Measurements from ENCODE around the gene ZNF85. TPM values are rescaled to one million over a fixed set of nuclear protein-coding genes. Genes with fewer than 3 reads are reported as not detected.
A peak's percentile ranks its signal among the peaks of the same experiment; 100 is the strongest.

ZNF85 gene
- total RNA-seq, 1 experiment from 2014 or later: 11.8 TPM

DNA sequence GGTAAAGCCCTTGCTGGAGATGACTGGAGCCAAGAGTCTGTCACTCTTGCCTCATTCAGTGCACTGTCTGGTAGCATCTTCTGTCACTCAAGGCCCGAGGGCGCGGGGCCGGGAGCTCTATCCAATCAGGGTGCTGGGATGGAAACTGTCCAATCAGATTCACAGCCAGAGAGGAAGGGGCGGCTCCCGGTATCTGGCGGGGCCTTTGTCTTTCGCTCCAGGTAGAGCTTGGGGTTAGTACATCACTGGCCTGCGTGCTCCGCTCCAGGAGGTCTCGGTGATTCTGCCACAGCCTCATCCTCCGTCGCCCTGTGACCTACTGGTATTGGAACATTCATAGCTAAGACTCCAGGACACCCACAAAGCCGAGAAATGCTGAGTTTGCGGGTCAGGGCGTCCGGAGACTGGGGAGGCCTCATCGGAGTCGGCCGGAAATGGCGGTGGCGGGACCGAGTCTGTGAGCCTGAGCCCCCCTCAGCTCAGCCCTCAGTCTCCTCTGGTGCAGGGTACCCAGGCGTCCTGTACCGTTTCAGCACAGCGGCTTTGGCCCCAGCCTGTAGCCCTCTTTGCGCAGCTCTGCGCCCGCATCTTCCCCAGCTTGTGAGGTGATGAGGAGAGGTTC is 76.8 kb downstream of the ZNF85 start:
- Histone ChIP-seq H3K36me3 (no peaks in the 10 kb centered on the region), H3K4me3 (no peak overlapping the region; the same call in 1 of the 2 replicates), H3K9me3 (replicated peaks) (0 out of 2 replicates have a peak, but pooled peaks cover 7% of the 10 kb centered on the region), H3K27me3 (replicated peaks) (no peaks in the 10 kb centered on the region), H3K27ac (no peak overlapping the region), H3K4me1 (replicated peaks) (no peaks in the 10 kb centered on the region)
- DNase-seq (ENCODE audit: low read depth in 1 of 2, low spot score in 2 of 2): peak; percentile 15 to 39

Other genes with a start within 250 kb of the ZNF85 start
- gene ZNF66, start 146.9 kb upstream of the ZNF85 start, total RNA-seq (2014; rRNA removed; shearing (Covaris generic)): 0.84 TPM in 1 of 2 replicates, not detected in the other
- gene ZNF430, start 97.4 kb downstream of the ZNF85 start, total RNA-seq (2014; rRNA removed; shearing (Covaris generic)): 5.5 and 12.7 TPM in 2 replicates
- 14.4 and 25.8 TPM in 2 replicates for gene ZNF714, start 159.0 kb downstream of the ZNF85 start, total RNA-seq (2014; rRNA removed; shearing (Covaris generic))
- gene ZNF431, start 218.8 kb downstream of the ZNF85 start, total RNA-seq (2014; rRNA removed; shearing (Covaris generic)): 3.7 and 7.4 TPM in 2 replicates

Data from SJSA1 (cell line).